H1 (cell line): ENCODE results near the gene PGAP2. TPM values are rescaled to one million over a fixed set of nuclear protein-coding genes. Genes with fewer than 3 reads are reported as not detected.

ENCODE experiments used
- ASH2L ChIP-seq: fragments of 200-600, 300-600 bp; sonication (generic); IDR thresholded peaks from one replicate; pipeline ENCODE4 v1.7.1; 2017; ENCODE audit warnings: low read length
- ATF2 ChIP-seq: IDR thresholded peaks from 2 replicates; pipeline ENCODE4 v1.6.1; 2012; ENCODE audit warnings: low read length, inconsistent platforms
- CHD7 ChIP-seq: fragments of 300-600 bp; sonication (generic); IDR thresholded peaks from 2 replicates; pipeline ENCODE4 v1.7.1; 2012; ENCODE audit warnings: low read length, moderate library complexity, mild to moderate bottlenecking, inconsistent platforms; ENCODE audit not compliant: insufficient replicate concordance
- NANOG ChIP-seq: IDR thresholded peaks from 2 replicates; pipeline ENCODE4 v1.6.1; 2011; ENCODE audit warnings: low read length, low read depth, mild to moderate bottlenecking, inconsistent platforms; ENCODE audit not compliant: insufficient read depth, poor library complexity, severe bottlenecking
- SAP30 ChIP-seq: fragments of 300-600 bp; sonication (generic); IDR thresholded peaks from 2 replicates; pipeline ENCODE4 v1.7.1; 2012; ENCODE audit warnings: low read length, moderate library complexity, mild to moderate bottlenecking, inconsistent platforms; ENCODE audit not compliant: insufficient read depth, insufficient replicate concordance
- SIN3A ChIP-seq, 2 experiments: IDR thresholded peaks in 1 of 2; conservative IDR thresholded peaks in 1 of 2; 2 replicates each; pipeline ENCODE4 v1.6.1; 2011 to 2012; ENCODE audit warnings: low read length in 2 of 2, improper control_type of control experiment in 1 of 2, low read depth in 1 of 2, mild to moderate bottlenecking in 1 of 2
- TAF1 ChIP-seq: IDR thresholded peaks from 2 replicates; pipeline ENCODE4 v1.6.1; 2011; ENCODE audit warnings: mild to moderate bottlenecking, low read depth, low read length
- TEAD4 ChIP-seq: IDR thresholded peaks from 2 replicates; pipeline ENCODE4 v1.6.1; 2012; ENCODE audit warnings: low read depth, low read length, inconsistent platforms, mixed read lengths
- polyA plus RNA-seq, 7 experiments: library from polyadenylated mRNA; depleted of rRNA in 3 of 7; stranded (reverse) in 5 of 7; unstranded in 2 of 7; fragments of >200 nt in 5 of 7; fragments of 200-250 nt in 2 of 7; gene quantifications; 1 replicate in 5 of 7; 2 replicates in 1 of 7; 4 replicates in 1 of 7; pipeline versions ENCODE4 v1.2.1 to v1.2.3, GENCODE V29; 2011 to 2013; ENCODE audit warnings: missing spikeins in 2 of 7, mixed read lengths in 2 of 7
- total RNA-seq: library from RNA; stranded (reverse); fragmentation: NEBNext Ultra II Directional; extraction: Animal tissue kit (Norgen Biotek cat#: 25700); gene quantifications from 2 replicates; pipeline ENCODE4 v1.2.1, GENCODE V29; 2021

The PGAP2 gene
- total and polyA plus RNA-seq, 2 of the 8 experiments (the other 6 are each of a cell fraction or from before 2014, with no cell fraction given) = 56.5 to 106 TPM

- TF ChIP-seq ATF2 (no peak), CHD7 (no peak), TEAD4 (no peak), SIN3A (conservative IDR thresholded peaks at IDR 0.05 in 1 of 2, IDR thresholded peaks at IDR 0.05 in 1 of 2; ENCODE audit: low read depth in 1 of 2, low read length in 2 of 2) (no peak), TAF1 (no peak), NANOG (no peak), SAP30 (no peak), ASH2L (no peak)
Measured at GRCh38 chr11:3853899-3854659, 45.7 kb downstream of the PGAP2 start (continued).
